ENCODE measurements around the gene SIT1.

Gene SIT1

GRCh38 chr9:35661756-35662350 lies 11.1 kb upstream of the SIT1 start:
- TF ChIP-seq TAF1 (IDR thresholded peaks at IDR 0.05; ENCODE audit: borderline replicate concordance, insufficient read depth, low read length) (no peak), POLR2AphosphoS5 (IDR thresholded peaks at IDR 0.05; ENCODE audit: low read depth, low read length) (no peak), REST (IDR thresholded peaks at IDR 0.05; ENCODE audit: insufficient read depth in 1 of 2, low read depth in 2 of 2, low read length in 2 of 2) (no peak), SIN3A (IDR thresholded peaks at IDR 0.05; ENCODE audit: borderline replicate concordance, insufficient read depth, low read length) (no peak), FOXP2 (optimal IDR thresholded peaks at IDR 0.05; ENCODE audit: borderline replicate concordance, extremely low read depth, extremely low read length, insufficient read depth) (no peak)

- TF ChIP-seq POLR2AphosphoS5 (IDR thresholded peaks at IDR 0.05; ENCODE audit: low read depth, low read length) (no peak), REST (IDR thresholded peaks at IDR 0.05; ENCODE audit: insufficient read depth in 1 of 2, low read depth in 2 of 2, low read length in 2 of 2) (no peak), FOXP2 (optimal IDR thresholded peaks at IDR 0.05; ENCODE audit: borderline replicate concordance, extremely low read depth, extremely low read length, insufficient read depth) (no peak), TAF1 (IDR thresholded peaks at IDR 0.05; ENCODE audit: borderline replicate concordance, insufficient read depth, low read length) (no peak), SIN3A (IDR thresholded peaks at IDR 0.05; ENCODE audit: borderline replicate concordance, insufficient read depth, low read length) (no peak)
These were observed 10.3 kb upstream of the SIT1 start for GRCh38 chr9:35660966-35661415.

GRCh38 chr9:35659340-35659739 lies 8.6 kb upstream of the SIT1 start:
- TF ChIP-seq POLR2AphosphoS5 (IDR thresholded peaks at IDR 0.05; ENCODE audit: low read depth, low read length) = no peak
- no peak for TF ChIP-seq REST (IDR thresholded peaks at IDR 0.05; ENCODE audit: insufficient read depth in 1 of 2, low read depth in 2 of 2, low read length in 2 of 2)
- TF ChIP-seq FOXP2 (optimal IDR thresholded peaks at IDR 0.05; ENCODE audit: borderline replicate concordance, extremely low read depth, extremely low read length, insufficient read depth) = no peak
- no peak for TF ChIP-seq SIN3A (IDR thresholded peaks at IDR 0.05; ENCODE audit: borderline replicate concordance, insufficient read depth, low read length)
- TF ChIP-seq TAF1 (IDR thresholded peaks at IDR 0.05; ENCODE audit: borderline replicate concordance, insufficient read depth, low read length) = no peak

GRCh38 chr9:35658968-35659220 lies 8.2 kb upstream of the SIT1 start:
- TF ChIP-seq REST (IDR thresholded peaks at IDR 0.05; ENCODE audit: insufficient read depth in 1 of 2, low read depth in 2 of 2, low read length in 2 of 2) = no peak
- no peak for TF ChIP-seq SIN3A (IDR thresholded peaks at IDR 0.05; ENCODE audit: borderline replicate concordance, insufficient read depth, low read length)
- no peak for TF ChIP-seq FOXP2 (optimal IDR thresholded peaks at IDR 0.05; ENCODE audit: borderline replicate concordance, extremely low read depth, extremely low read length, insufficient read depth)
- TF ChIP-seq POLR2AphosphoS5 (IDR thresholded peaks at IDR 0.05; ENCODE audit: low read depth, low read length) = no peak
